Upper lobe of right lung (tissue), 1 donor: ENCODE results near the gene CDH4. TPM values are rescaled to one million over a fixed set of nuclear protein-coding genes. Genes with fewer than 3 reads are reported as not detected.

ENCODE experiments used
- ATAC-seq: fragments of 200-7000 bp; cut with Tn5 transposase; one replicate; pipeline ENCODE4 v1.9.1; 2020; ENCODE audit warnings: mild to moderate bottlenecking, moderate library complexity
- DNase-seq: peaks from one replicate; pipeline ENCODE4 v3.0.0-alpha.2; 2020
- H3K27ac ChIP-seq: fragments of 200-600 bp; one replicate; pipeline ENCODE4 v1.8.0; 2022
- H3K27me3 ChIP-seq: fragments of 200-600 bp; one replicate; pipeline ENCODE4 v1.8.0; 2022; ENCODE audit warnings: mild to moderate bottlenecking
- H3K36me3 ChIP-seq: fragments of 200-600 bp; one replicate; pipeline ENCODE4 v1.8.0; 2022
- H3K4me1 ChIP-seq: fragments of 200-600 bp; one replicate; pipeline ENCODE4 v1.8.0; 2022
- H3K4me3 ChIP-seq: fragments of 200-600 bp; one replicate; pipeline ENCODE4 v1.8.0; 2022; ENCODE audit warnings: mild to moderate bottlenecking
- H3K9me3 ChIP-seq: fragments of 200-600 bp; one replicate; pipeline ENCODE4 v1.8.0; 2022
- intact Hi-C: fragments of 100-400 bp; cut with DNase I; formaldehyde crosslinking; loops from one replicate; pipeline ENCODE4 v1.11.0; 2022
- total RNA-seq: library from RNA; stranded (reverse); fragmentation: NEBNext Ultra II Directional; extraction: Animal tissue kit (Norgen Biotek cat#: 25700); gene quantifications from one replicate; pipeline ENCODE4 v1.2.1, GENCODE V29; 2021
- TF ChIP-seq, protein P1 (sequence below): fragments of 200-600 bp; IDR thresholded peaks from one replicate; pipeline ENCODE4 v1.8.0; 2022; ENCODE audit warnings: antibody characterized with exemption
- donor health status: DM: no; HTN: yes; CAD: no; lungs with severe emphysema.

The CDH4 gene
- total RNA-seq, 1 donor from 2014 or later, result 0.23 TPM

GRCh38 chr20:61682114-61682995, 430.3 kb downstream of the CDH4 start:
- DNase-seq (no peak), ATAC-seq (no peak)
- TF ChIP-seq, protein P1, sequence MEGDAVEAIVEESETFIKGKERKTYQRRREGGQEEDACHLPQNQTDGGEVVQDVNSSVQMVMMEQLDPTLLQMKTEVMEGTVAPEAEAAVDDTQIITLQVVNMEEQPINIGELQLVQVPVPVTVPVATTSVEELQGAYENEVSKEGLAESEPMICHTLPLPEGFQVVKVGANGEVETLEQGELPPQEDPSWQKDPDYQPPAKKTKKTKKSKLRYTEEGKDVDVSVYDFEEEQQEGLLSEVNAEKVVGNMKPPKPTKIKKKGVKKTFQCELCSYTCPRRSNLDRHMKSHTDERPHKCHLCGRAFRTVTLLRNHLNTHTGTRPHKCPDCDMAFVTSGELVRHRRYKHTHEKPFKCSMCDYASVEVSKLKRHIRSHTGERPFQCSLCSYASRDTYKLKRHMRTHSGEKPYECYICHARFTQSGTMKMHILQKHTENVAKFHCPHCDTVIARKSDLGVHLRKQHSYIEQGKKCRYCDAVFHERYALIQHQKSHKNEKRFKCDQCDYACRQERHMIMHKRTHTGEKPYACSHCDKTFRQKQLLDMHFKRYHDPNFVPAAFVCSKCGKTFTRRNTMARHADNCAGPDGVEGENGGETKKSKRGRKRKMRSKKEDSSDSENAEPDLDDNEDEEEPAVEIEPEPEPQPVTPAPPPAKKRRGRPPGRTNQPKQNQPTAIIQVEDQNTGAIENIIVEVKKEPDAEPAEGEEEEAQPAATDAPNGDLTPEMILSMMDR, result no peak
- Histone ChIP-seq H3K27me3 (no peaks in the 10 kb centered on the region), H3K27ac (no peak overlapping the region), H3K9me3 (no peaks in the 10 kb centered on the region), H3K4me1 (no peaks in the 10 kb centered on the region), H3K36me3 (no peaks in the 10 kb centered on the region), H3K4me3 (no peak overlapping the region)
- intact Hi-C loops, result no loop called here

GRCh38 chr20:61682996-61683681, 431.1 kb downstream of the CDH4 start:
- Histone ChIP-seq H3K4me1 (no peaks in the 10 kb centered on the region), H3K27ac (no peak overlapping the region), H3K27me3 (no peaks in the 10 kb centered on the region), H3K4me3 (no peak overlapping the region), H3K9me3 (no peaks in the 10 kb centered on the region), H3K36me3 (no peaks in the 10 kb centered on the region)
- ATAC-seq (no peak), DNase-seq (no peak)
- intact Hi-C loops, result no loop called here
- TF ChIP-seq, protein P1, result no peak

GRCh38 chr20:61683721-61684120, 431.7 kb downstream of the CDH4 start:
- Histone ChIP-seq H3K27me3 (no peaks in the 10 kb centered on the region), H3K27ac (no peak overlapping the region), H3K4me1 (no peaks in the 10 kb centered on the region), H3K36me3 (no peaks in the 10 kb centered on the region), H3K9me3 (no peaks in the 10 kb centered on the region), H3K4me3 (no peak overlapping the region)
- TF ChIP-seq, protein P1, result no peak
- DNase-seq, result no peak
- ATAC-seq, result no peak
- intact Hi-C loops, result no loop called here

GRCh38 chr20:61684136-61684535, 432.1 kb downstream of the CDH4 start:
- Histone ChIP-seq H3K4me3 (no peak overlapping the region), H3K27me3 (no peaks in the 10 kb centered on the region), H3K9me3 (no peaks in the 10 kb centered on the region), H3K4me1 (no peaks in the 10 kb centered on the region), H3K36me3 (no peaks in the 10 kb centered on the region), H3K27ac (no peak overlapping the region)
- intact Hi-C loops, result no loop called here
- DNase-seq, result no peak
- no peak for ATAC-seq
- TF ChIP-seq, protein P1, result no peak

DNA sequence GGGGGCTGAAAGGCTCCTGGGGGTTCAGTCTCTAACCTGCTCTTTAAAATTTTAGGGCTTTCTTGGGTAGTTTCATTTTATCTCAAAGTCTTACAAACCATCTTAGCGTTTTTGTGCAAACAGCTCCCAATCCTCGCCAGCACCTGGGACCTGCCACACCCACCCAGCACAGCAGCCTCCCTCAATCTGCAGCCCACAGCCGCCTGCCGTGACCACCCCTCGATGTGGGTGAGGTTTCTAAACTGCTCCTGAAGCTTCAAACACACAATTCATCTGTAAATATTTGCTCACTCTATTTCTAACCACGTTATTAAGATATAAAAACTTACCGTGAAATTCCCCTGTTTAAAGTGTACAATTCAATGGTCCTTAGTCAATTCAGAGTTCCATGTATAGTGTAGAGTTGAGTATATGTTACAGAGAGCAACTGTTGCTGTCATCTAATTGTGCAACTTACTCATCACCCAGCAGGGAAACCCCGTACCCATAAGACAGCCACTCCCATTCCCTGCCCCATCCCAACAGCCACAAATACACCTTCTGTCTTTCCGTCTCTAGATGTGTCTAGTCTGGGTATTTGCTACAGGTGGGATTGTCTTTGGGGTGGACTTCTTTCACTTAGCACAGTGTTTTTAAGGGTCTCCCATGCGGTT, 432.6 kb downstream of the CDH4 start:
- H3K9me3 ChIP-seq, result no peaks in the 10 kb centered on the region
- DNase-seq, result no peak
- no peaks in the 10 kb centered on the region for H3K4me1 ChIP-seq
- H3K27me3 ChIP-seq, result no peaks in the 10 kb centered on the region
- no peak overlapping the region for H3K27ac ChIP-seq
- H3K4me3 ChIP-seq, result no peak overlapping the region
- no peaks in the 10 kb centered on the region for H3K36me3 ChIP-seq
- no peak for ATAC-seq
- intact Hi-C loops, result no loop called here
- TF ChIP-seq, protein P1, result no peak
